ENCODE results near the gene BATF3. TPM values are rescaled to one million over a fixed set of nuclear protein-coding genes. Genes with fewer than 3 reads are reported as not detected.

Gene BATF3
- polyA plus RNA-seq, 1 of the 3 experiments (the other 2 are of a cell fraction): 0.76 TPM

DNA sequence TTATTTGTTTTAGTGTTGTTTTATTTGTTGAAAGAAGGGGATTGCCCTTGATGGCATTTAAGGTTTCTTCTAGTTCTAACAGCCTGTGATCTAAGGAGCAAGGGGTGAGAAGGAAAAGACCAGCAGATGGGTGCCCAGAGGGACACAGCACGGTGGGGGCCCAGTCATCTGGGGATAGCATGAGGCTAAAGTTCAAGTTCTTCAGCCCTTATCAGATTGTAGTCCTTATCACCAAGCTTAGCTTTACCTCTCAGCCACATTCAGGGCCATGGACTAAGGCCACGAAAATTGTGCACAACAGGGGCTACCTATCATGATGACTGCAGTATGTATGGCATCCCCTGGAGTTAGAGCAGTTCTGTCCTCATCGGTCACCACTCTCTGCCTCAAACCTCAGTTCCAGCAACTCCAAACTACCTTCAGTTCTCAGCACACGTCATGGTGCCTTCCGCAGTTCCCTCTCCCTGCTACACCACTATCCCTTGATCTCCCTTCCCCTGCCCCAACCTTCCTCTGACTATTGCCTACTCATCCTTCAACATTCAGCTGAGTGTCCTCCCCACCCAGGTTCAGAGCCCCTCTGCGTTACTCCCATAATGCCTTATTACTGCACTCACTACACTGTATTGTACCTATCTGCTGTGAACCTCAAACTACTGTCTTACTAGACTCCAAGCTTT lies 54.6 kb downstream of the BATF3 start:
- H3K27ac ChIP-seq (ENCODE audit: low read depth in 2 of 2, low read length in 1 of 2): no peak overlapping the region
- no peak overlapping the region for H3K9ac ChIP-seq
- CTCF ChIA-PET: no interaction called here
- no peak for DNase-seq
- H3F3A ChIP-seq (replicated peaks; ENCODE audit: insufficient read depth): no peaks in the 10 kb centered on the region
- POLR2A ChIA-PET: interaction anchor here (1.5 kb wide), 1 partner anchor 37 kb away, joined by 3 read pairs; the partner anchor contains the start of gene ATF3
- TF ChIP-seq, protein P1, sequence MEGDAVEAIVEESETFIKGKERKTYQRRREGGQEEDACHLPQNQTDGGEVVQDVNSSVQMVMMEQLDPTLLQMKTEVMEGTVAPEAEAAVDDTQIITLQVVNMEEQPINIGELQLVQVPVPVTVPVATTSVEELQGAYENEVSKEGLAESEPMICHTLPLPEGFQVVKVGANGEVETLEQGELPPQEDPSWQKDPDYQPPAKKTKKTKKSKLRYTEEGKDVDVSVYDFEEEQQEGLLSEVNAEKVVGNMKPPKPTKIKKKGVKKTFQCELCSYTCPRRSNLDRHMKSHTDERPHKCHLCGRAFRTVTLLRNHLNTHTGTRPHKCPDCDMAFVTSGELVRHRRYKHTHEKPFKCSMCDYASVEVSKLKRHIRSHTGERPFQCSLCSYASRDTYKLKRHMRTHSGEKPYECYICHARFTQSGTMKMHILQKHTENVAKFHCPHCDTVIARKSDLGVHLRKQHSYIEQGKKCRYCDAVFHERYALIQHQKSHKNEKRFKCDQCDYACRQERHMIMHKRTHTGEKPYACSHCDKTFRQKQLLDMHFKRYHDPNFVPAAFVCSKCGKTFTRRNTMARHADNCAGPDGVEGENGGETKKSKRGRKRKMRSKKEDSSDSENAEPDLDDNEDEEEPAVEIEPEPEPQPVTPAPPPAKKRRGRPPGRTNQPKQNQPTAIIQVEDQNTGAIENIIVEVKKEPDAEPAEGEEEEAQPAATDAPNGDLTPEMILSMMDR (IDR thresholded peaks at IDR 0.05): no peak
- no peak for TF ChIP-seq TAF1 (IDR thresholded peaks at IDR 0.05; ENCODE audit: borderline replicate concordance, low read depth, low read length)
- no peak for TF ChIP-seq YY1 (IDR thresholded peaks at IDR 0.05; ENCODE audit: low read depth)
- TF ChIP-seq ELF1 (IDR thresholded peaks at IDR 0.05): no peak
- TF ChIP-seq NFIC (IDR thresholded peaks at IDR 0.05; ENCODE audit: borderline replicate concordance): no peak
- no peak for TF ChIP-seq NRF1 (IDR thresholded peaks at IDR 0.05; ENCODE audit: low read depth, low read length)
- no peak for TF ChIP-seq EP300 (IDR thresholded peaks at IDR 0.05; ENCODE audit: borderline replicate concordance in 1 of 2, low read depth in 1 of 2, low read length in 1 of 2)
- no peak for TF ChIP-seq TEAD4 (IDR thresholded peaks at IDR 0.05; ENCODE audit: borderline replicate concordance, insufficient read depth)
- no peak for TF ChIP-seq SMC3 (IDR thresholded peaks at IDR 0.05; ENCODE audit: low read depth, low read length)
- no peak for TF ChIP-seq RCOR1 (IDR thresholded peaks at IDR 0.05; ENCODE audit: low read length)
- TF ChIP-seq, protein P2, sequence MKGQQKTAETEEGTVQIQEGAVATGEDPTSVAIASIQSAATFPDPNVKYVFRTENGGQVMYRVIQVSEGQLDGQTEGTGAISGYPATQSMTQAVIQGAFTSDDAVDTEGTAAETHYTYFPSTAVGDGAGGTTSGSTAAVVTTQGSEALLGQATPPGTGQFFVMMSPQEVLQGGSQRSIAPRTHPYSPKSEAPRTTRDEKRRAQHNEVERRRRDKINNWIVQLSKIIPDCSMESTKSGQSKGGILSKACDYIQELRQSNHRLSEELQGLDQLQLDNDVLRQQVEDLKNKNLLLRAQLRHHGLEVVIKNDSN (IDR thresholded peaks at IDR 0.05; ENCODE audit: borderline replicate concordance, low read depth): no peak
- no peak for TF ChIP-seq RFX5 (IDR thresholded peaks at IDR 0.05; ENCODE audit: low read length)
- no peak for TF ChIP-seq POLR2AphosphoS5 (IDR thresholded peaks at IDR 0.05; ENCODE audit: low read depth, low read length)
- no peak for TF ChIP-seq EZH2phosphoT487 (IDR thresholded peaks at IDR 0.05; ENCODE audit: borderline replicate concordance, low read depth)
- no peak for TF ChIP-seq RAD21 (IDR thresholded peaks at IDR 0.05; ENCODE audit: low read length)
- TF ChIP-seq FOXJ3 (CRISPR knock-in tag; IDR thresholded peaks at IDR 0.05): no peak
- TF ChIP-seq FOSL2 (IDR thresholded peaks at IDR 0.05; ENCODE audit: borderline replicate concordance, low read depth): no peak
- TF ChIP-seq, protein P3, sequence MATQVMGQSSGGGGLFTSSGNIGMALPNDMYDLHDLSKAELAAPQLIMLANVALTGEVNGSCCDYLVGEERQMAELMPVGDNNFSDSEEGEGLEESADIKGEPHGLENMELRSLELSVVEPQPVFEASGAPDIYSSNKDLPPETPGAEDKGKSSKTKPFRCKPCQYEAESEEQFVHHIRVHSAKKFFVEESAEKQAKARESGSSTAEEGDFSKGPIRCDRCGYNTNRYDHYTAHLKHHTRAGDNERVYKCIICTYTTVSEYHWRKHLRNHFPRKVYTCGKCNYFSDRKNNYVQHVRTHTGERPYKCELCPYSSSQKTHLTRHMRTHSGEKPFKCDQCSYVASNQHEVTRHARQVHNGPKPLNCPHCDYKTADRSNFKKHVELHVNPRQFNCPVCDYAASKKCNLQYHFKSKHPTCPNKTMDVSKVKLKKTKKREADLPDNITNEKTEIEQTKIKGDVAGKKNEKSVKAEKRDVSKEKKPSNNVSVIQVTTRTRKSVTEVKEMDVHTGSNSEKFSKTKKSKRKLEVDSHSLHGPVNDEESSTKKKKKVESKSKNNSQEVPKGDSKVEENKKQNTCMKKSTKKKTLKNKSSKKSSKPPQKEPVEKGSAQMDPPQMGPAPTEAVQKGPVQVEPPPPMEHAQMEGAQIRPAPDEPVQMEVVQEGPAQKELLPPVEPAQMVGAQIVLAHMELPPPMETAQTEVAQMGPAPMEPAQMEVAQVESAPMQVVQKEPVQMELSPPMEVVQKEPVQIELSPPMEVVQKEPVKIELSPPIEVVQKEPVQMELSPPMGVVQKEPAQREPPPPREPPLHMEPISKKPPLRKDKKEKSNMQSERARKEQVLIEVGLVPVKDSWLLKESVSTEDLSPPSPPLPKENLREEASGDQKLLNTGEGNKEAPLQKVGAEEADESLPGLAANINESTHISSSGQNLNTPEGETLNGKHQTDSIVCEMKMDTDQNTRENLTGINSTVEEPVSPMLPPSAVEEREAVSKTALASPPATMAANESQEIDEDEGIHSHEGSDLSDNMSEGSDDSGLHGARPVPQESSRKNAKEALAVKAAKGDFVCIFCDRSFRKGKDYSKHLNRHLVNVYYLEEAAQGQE (IDR thresholded peaks at IDR 0.05; ENCODE audit: low read depth, low read length): no peak
- no peaks in the 10 kb centered on the region for H3K36me3 ChIP-seq (replicated peaks in 1 of 2; ENCODE audit: control insufficient read depth in 1 of 2, insufficient read depth in 2 of 2, low read length in 1 of 2)
- H3K9me2 ChIP-seq: no peaks in the 10 kb centered on the region
- no peak overlapping the region for H2AFZ ChIP-seq (ENCODE audit: low read depth)
- no peaks in the 10 kb centered on the region for H3K79me2 ChIP-seq (ENCODE audit: insufficient read depth)
- no peaks in the 10 kb centered on the region for H3K4me1 ChIP-seq (ENCODE audit: control insufficient read depth in 1 of 2, insufficient read depth in 2 of 2, low read depth in 1 of 2, low read length in 1 of 2)
- H4K20me1 ChIP-seq (ENCODE audit: insufficient read depth): no peaks in the 10 kb centered on the region
- no peak overlapping the region for H3K4me3 ChIP-seq (ENCODE audit: low read depth in 2 of 2, low read length in 1 of 2)
- H3K9me3 ChIP-seq: no peaks in the 10 kb centered on the region
- H3K4me2 ChIP-seq: no peak overlapping the region
- WGBS (ENCODE audit: low lambda C conversion rate): 56% methylated on average over 6 of the region's 6 CpGs
- H3K27me3 ChIP-seq (ENCODE audit: insufficient read depth): peaks cover 31% of the 10 kb centered on the region; the same call in 1 of the 2 replicates
